Fibroblast of villous mesenchyme (primary cell): ENCODE results near the gene SGMS1. TPM values are rescaled to one million over a fixed set of nuclear protein-coding genes. Genes with fewer than 3 reads are reported as not detected.
A peak's percentile ranks its signal among the peaks of the same experiment; 100 is the strongest.

Source experiments
- DNase-seq: peaks from one replicate; pipeline ENCODE4 v3.0.0-alpha.2; 2010; ENCODE audit warnings: low read depth
- H3K4me3 ChIP-seq: 2 replicates; pipeline ENCODE4 v1.5.1; 2011; ENCODE audit warnings: low read depth, mild to moderate bottlenecking, low read length
- CTCF ChIP-seq: IDR thresholded peaks from 2 replicates; pipeline ENCODE4 v1.5.1; 2012; ENCODE audit warnings: low read depth, mild to moderate bottlenecking, low read length; ENCODE audit not compliant: insufficient read depth
- total RNA-seq: library from RNA; depleted of rRNA; stranded (reverse); fragments of >200 nt; gene quantifications from 2 replicates; pipeline ENCODE4 v1.2.3, GENCODE V29; 2012

The SGMS1 gene
- total RNA-seq, 1 donor, result 57.9 TPM

- no peak for TF ChIP-seq CTCF
- no peak overlapping the region for H3K4me3 ChIP-seq
- DNase-seq, result peak; percentile 75
These were observed 30.0 kb downstream of the SGMS1 start for GRCh38 chr10:50593523-50594376.

- no peak for DNase-seq
- H3K4me3 ChIP-seq, result no peak overlapping the region
- no peak for TF ChIP-seq CTCF
These were observed 30.8 kb downstream of the SGMS1 start for GRCh38 chr10:50592961-50593418.

GRCh38 chr10:50590935-50591334 lies 32.8 kb downstream of the SGMS1 start:
- DNase-seq, result no peak
- TF ChIP-seq CTCF, result no peak

GRCh38 chr10:50586740-50587088 lies 37.0 kb downstream of the SGMS1 start:
- no peak overlapping the region for H3K4me3 ChIP-seq

More at GRCh38 chr10:50590935-50591334, 32.8 kb downstream of the SGMS1 start:
- no peak overlapping the region for H3K4me3 ChIP-seq

GRCh38 chr10:50585921-50586739 lies 37.6 kb downstream of the SGMS1 start:
- peak; percentile 77 for DNase-seq
- H3K4me3 ChIP-seq, result no peak overlapping the region
- TF ChIP-seq CTCF, result no peak

More at GRCh38 chr10:50586740-50587088, 37.0 kb downstream of the SGMS1 start:
- no peak for DNase-seq
- no peak for TF ChIP-seq CTCF

- no peak for DNase-seq
- TF ChIP-seq CTCF, result no peak
- H3K4me3 ChIP-seq, result no peak overlapping the region
These were observed 40.7 kb downstream of the SGMS1 start for GRCh38 chr10:50582766-50583762.
